ENCODE results near the gene FCHSD2.
A peak's percentile ranks its signal among the peaks of the same experiment; 100 is the strongest.

FCHSD2 gene

DNA sequence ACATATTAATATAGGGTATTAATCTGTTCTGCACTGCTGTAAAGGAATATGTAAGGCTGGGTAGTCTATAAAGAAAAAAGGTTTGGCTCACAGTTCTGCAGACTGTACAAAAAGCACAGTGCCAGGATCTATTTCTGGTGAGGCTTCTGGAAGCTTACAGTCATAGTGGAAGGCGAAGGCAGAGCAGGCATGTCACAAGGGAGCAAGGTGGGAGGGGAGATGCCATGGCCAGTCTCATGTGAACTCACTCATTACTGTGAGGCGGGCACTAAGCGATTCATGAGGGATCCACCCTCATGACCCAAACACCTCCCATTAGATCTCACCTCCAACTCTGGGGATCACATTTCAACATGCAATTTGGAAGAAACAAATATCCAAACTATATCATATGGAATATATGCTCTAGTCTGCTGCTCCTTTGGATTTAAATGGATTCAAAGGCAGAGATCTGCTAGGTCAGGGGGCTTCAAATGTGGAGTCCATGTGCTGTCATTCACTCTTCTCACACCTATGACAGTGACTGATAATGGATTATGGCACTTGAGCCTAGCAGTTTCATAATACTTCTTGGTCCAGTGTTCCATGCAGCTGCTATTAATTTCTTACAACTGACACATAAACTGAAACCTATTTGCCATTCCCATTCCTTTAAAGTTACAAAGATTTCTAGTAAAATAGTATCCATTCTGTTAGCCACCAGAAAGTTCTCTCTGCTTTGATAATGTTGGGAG lies 182.0 kb downstream of the FCHSD2 start:
- DNase-seq: no peak

DNA sequence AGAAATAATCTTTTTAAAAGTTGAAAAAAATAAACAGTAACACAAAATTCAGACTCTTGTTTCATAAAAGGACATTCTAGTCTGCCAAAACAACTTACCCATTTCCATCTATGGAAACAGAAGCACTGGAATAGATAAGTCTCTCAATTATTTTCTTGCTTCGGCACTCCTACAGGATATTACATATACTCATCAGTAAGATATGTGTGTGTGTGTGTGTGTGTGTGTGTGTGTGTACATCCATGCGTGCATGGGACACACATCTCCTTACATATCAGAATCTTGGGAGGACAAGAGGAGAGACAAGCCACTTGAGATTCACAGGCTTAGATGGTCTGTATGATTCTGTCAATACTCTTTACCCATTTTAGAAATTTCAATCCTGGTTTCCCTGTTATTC lies 183.3 kb downstream of the FCHSD2 start:
- DNase-seq: no peak

DNA sequence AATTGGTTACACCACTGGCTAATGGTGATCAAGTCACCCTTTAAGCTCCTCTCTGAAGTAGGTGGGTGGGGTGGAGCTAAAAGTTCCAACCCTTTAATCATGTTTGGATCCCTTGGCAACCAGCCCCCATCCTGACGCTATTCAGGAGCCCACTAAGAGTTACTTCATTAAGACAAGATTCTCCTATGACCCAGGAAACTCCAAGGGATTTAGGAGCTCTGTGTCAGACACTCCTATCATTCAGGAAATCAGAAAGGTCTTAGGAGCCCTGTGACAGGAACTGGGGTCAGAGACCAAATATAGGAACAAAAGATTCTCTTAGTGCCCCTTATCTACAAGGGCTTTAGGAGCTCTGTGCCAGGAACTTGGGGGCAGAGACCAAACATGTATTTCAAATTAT lies 186.7 kb downstream of the FCHSD2 start:
- no peak for DNase-seq

GRCh38 chr11:72954860-72955259 lies 187.3 kb downstream of the FCHSD2 start:
- DNase-seq: no peak

- DNase-seq: no peak
Measured at GRCh38 chr11:72953637-72954036, 188.5 kb downstream of the FCHSD2 start.

DNA sequence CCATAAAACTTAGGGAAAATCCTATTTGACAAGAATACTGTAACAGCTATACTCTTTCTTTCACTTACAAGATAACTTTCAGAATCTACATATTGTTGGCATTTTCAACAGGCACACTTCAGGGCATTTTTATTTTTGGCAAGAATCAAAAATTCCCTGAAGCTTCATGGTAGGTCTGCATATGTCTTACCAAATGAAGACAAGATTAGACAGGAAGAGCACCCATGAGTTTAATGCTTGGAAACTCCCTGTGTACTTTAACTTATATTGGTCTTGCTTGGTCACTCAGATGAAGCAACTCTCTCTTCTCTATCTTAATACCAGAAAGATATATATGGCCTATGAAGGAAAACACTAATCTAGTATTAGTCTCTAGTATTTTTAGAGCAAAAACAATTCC lies 190.2 kb downstream of the FCHSD2 start:
- no peak for DNase-seq

- DNase-seq: no peak
Measured at GRCh38 chr11:72951193-72951592, 190.9 kb downstream of the FCHSD2 start.

DNA sequence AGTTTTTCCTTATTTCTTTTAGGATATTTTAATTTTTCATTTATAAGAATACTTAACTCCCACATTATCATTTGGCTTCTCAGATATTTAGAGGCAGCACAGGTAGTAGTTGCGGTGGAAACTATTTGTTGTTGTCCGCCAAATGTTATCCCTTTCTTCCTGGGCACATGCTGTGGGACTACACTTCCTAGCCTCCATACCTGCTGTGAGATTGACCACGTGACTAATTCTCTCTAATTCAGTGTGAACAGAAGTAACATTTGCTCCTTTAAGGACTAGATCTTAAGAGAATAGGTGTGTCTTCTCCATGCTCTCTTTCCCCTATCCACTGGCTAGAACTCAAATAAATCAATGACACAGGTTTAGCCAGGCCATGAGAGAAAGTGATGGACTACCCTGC lies 191.4 kb downstream of the FCHSD2 start:
- no peak for DNase-seq

DNA sequence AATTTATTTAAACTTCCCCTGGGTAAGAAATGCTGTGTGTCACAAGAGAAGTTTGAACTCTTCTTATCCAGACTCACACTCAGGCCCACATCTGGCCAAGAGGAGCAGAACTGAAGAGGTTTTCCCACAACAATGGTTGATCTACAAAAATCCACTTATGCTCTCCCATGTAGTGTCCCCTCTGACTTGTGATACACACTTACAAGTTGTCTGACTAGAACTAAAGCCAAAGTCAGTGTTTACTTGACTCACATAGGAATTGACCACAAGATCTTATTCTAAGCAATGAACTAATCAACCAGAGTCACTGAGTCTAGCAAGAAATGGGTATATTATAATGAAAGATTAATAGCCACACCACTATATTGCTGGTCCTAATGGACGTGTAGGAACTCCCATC lies 194.9 kb downstream of the FCHSD2 start:
- no peak for DNase-seq

- DNase-seq: no peak
Measured at GRCh38 chr11:72943664-72944063, 198.5 kb downstream of the FCHSD2 start.

GRCh38 chr11:72940417-72940816 lies 201.7 kb downstream of the FCHSD2 start:
- DNase-seq: no peak

- DNase-seq: no peak
Measured at GRCh38 chr11:72939031-72939430, 203.1 kb downstream of the FCHSD2 start.

GRCh38 chr11:72937439-72937838 lies 204.7 kb downstream of the FCHSD2 start:
- no peak for DNase-seq

DNA sequence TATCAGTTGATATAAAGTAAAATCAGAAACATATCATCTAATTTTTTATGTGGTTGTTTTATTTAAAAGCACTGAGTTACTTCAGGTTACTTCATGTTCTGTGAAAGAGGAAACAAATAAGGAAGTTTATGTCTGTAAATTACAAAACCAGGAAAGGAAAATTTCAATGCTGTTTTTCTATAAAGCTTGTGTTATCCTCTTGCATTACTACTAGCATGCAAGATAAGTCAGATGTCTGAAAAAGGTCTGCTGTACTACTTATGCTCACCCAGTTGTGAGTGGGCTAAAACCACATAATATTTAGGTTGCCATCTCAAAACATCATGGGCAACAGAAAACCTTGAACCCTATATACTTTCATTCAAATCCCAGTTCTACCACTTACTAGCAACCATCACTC lies 206.4 kb downstream of the FCHSD2 start:
- no peak for DNase-seq

DNA sequence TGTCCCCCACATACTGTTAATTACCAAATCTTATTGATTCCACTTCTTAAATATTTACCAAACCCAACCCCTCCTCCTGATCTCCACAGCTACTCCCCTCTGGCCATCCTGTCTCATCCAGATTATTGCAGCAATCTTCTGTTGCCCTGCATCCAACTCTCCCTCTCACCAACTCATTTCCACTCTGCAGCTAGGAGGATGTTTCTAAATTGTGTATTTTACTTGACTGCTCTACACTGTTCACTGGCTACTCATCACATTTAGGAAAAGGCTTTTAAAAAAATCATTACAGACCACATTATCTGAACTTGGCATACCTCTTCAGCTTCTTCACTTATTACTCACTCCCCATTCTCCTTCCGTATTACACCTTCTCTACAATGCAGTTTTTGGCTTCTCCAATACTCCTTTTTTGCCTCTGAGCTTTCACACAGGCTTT lies 210.0 kb downstream of the FCHSD2 start:
- no peak for DNase-seq

GRCh38 chr11:72930008-72930407 lies 212.1 kb downstream of the FCHSD2 start:
- DNase-seq: peak; percentile 69

- no peak for DNase-seq
Measured at GRCh38 chr11:72929256-72929655, 212.9 kb downstream of the FCHSD2 start.

DNA sequence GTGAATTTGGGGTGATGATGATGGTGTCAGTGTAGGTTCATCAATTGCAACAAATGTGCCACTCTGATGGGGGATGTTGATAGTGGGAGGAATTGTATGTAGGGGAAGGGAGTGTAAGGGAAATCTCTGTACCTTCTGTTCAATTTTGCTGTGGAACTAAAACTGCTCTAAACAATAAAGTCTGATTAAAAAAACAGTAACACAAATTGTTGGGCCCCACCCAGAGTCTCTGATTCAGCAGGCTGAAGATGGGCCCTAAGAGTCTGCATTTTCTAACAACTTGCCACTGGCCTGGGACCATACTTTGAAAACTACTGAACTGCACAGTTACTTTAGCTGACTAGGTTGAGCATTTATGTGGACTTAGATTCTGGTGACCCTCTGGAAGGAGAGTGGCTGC lies 214.7 kb downstream of the FCHSD2 start:
- DNase-seq: no peak

GRCh38 chr11:72926076-72926475 lies 216.0 kb downstream of the FCHSD2 start:
- DNase-seq: no peak

DNA sequence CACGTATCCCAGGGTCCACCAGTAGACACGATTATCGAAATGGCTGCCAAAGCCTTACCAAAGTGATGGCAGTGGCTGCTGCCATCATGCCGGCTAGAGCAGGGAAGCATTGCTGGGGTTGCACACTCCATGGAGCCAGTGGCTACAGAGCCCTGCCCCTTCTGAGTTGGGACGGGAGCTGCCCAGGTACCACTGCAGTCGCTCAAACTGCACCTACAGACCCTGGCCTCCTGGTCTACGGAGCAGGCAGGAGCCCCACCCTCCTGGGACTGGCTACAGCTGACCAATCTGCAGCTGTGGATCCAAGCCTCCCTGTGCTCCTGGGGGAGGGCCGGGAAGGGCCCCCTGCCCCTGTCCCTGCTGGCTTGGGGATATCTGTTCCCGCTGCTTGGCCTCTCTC lies 216.5 kb downstream of the FCHSD2 start:
- DNase-seq: no peak

DNA sequence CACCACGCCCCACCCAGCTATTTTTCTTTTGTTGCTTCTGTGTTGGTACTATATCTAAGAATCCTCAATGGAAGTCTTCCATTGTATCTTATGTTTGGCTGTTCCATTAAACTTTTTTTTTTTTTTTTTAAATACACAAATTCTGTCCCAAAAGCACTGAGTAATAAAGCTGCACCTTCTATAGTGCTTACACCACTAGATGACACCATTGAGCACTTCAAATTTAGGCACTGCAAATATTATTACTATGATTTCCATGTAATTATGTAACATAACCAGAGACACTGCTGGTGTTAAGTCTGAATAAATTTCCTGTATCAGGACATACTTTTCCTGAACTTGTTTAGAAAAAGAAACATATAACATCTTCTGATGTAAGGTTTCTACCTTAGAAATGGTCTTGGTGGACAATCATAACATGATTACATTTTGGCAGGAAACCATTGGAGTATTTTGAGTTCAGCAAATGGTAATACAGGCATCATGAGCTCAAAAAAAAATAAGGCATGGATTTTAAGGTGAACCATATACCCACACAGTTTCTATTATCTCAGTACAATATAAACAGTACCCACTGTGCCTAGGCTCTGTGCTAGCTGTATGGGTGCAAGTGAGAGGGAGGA lies 217.4 kb downstream of the FCHSD2 start:
- DNase-seq: no peak

- no peak for DNase-seq
Measured at GRCh38 chr11:72921028-72921716, 220.9 kb downstream of the FCHSD2 start.

GRCh38 chr11:72920001-72920400 lies 222.1 kb downstream of the FCHSD2 start:
- DNase-seq: no peak

- DNase-seq: no peak
Measured at GRCh38 chr11:72918851-72919250, 223.3 kb downstream of the FCHSD2 start.
